Panc1 (cell line): Measurements from ENCODE around the gene RASSF8.

Source experiments
- TCF7L2 ChIP-seq: IDR thresholded peaks from 2 replicates; pipeline ENCODE4 v1.6.1; 2011; ENCODE audit warnings: mild to moderate bottlenecking, low read depth, low read length, inconsistent platforms
- TF ChIP-seq, protein P1 (sequence below): fragments of 450-650 bp; IDR thresholded peaks from 2 replicates; pipeline ENCODE4 v1.5.1; 2017; ENCODE audit warnings: mild to moderate bottlenecking

DNA sequence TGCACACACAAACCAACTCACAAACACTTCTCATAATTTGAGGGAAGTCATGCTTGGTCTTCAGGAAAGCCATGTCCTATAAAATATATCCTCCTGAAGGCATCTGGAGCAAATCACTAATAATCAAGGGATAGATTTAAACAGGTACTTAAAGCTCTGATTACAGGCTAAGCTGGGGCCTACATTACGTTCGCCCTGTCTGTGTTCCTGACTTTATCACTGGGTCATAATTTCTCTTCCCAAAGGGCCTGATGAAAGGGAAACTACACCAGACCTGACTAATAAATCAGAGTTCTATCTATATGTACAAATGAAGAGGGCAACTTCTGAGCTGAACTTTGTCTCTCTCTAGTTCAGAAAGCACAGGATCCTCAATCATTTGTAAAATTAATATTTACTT, 43.9 kb upstream of the RASSF8 start:
- no peak for TF ChIP-seq TCF7L2
- TF ChIP-seq, protein P1, sequence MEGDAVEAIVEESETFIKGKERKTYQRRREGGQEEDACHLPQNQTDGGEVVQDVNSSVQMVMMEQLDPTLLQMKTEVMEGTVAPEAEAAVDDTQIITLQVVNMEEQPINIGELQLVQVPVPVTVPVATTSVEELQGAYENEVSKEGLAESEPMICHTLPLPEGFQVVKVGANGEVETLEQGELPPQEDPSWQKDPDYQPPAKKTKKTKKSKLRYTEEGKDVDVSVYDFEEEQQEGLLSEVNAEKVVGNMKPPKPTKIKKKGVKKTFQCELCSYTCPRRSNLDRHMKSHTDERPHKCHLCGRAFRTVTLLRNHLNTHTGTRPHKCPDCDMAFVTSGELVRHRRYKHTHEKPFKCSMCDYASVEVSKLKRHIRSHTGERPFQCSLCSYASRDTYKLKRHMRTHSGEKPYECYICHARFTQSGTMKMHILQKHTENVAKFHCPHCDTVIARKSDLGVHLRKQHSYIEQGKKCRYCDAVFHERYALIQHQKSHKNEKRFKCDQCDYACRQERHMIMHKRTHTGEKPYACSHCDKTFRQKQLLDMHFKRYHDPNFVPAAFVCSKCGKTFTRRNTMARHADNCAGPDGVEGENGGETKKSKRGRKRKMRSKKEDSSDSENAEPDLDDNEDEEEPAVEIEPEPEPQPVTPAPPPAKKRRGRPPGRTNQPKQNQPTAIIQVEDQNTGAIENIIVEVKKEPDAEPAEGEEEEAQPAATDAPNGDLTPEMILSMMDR = no peak
